ENCODE data around the gene ASB13.

Gene ASB13

GRCh38 chr10:5589661-5590511 is 76.5 kb downstream of the ASB13 start:
- peak; percentile 50 for TF ChIP-seq CTCF (IDR thresholded peaks at IDR 0.05; ENCODE audit: insufficient read depth, low read length, missing control alignments)
- ChIA-PET CTCF (interaction anchor here (0.6 to 2.4 kb wide), 6 partner anchors 11 to 162 kb away, joined by 3 to 7 read pairs (median 4); no protein-coding TSS in a partner anchor), POLR2A (interaction anchor here (1.1 to 1.2 kb wide), 2 partner anchors 41 to 144 kb away, joined by 3 to 6 read pairs; no protein-coding TSS in a partner anchor)
- H3K4me3 ChIP-seq (ENCODE audit: low read depth, low read length), result no peak overlapping the region
- peak; percentile 17 for DNase-seq (ENCODE audit: low read depth, low spot score)

GRCh38 chr10:5589011-5589660 is 77.3 kb downstream of the ASB13 start:
- no peak for DNase-seq (ENCODE audit: low read depth, low spot score)
- TF ChIP-seq CTCF (IDR thresholded peaks at IDR 0.05; ENCODE audit: insufficient read depth, low read length, missing control alignments), result no peak
- CTCF ChIA-PET, result interaction anchor here (1.1 to 2.4 kb wide), 3 partner anchors 10 to 143 kb away, joined by 3 to 7 read pairs (median 5); no protein-coding TSS in a partner anchor
- POLR2A ChIA-PET, result interaction anchor here (1.1 to 1.2 kb wide), 2 partner anchors 41 to 143 kb away, joined by 3 to 6 read pairs; no protein-coding TSS in a partner anchor
- H3K4me3 ChIP-seq (ENCODE audit: low read depth, low read length), result no peak overlapping the region

Measured in AG04449 (cell line).